Motor neuron (in vitro differentiated cells): ENCODE results near the gene TC2N. TPM values are rescaled to one million over a fixed set of nuclear protein-coding genes. Genes with fewer than 3 reads are reported as not detected.
A peak's percentile ranks its signal among the peaks of the same experiment; 100 is the strongest.
"Not testable (repeated sequence)": the region's sequence is repeated elsewhere in the genome, so short reads cannot be mapped to it uniquely, and the experiment has no call there.

Experiments
- ATAC-seq, 8 experiments: fragments of 200-7000 bp; cut with Tn5 transposase; replicated peaks in 6 of 8; 2 replicates each; pipeline ENCODE4 v1.8.0; 2021; ENCODE audit warnings: mild to moderate bottlenecking in 8 of 8, moderate library complexity in 8 of 8
- H3K27ac ChIP-seq, 2 donors: fragments of 250-450 bp; sonication (Bioruptor Pico); 2 replicates each; pipeline ENCODE4 v1.9.0; 2021; ENCODE audit warnings: antibody characterized with exemption in 2 of 2, mild to moderate bottlenecking in 2 of 2, moderate library complexity in 1 of 2
- H3K4me1 ChIP-seq, 2 donors: fragments of 250-450 bp; sonication (Bioruptor Pico); replicated peaks in 1 of 2; 2 replicates each; pipeline ENCODE4 v1.6.1; 2021; ENCODE audit warnings: antibody characterized with exemption in 2 of 2, mild to moderate bottlenecking in 2 of 2, moderate library complexity in 1 of 2
- H3K4me3 ChIP-seq, 5 donors: fragments of 250-450 bp; sonication (Bioruptor Pico); 2 replicates each; pipeline ENCODE4 v1.9.0; 2021; ENCODE audit warnings: antibody characterized with exemption in 5 of 5, mild to moderate bottlenecking in 5 of 5, moderate library complexity in 4 of 5
- WGBS, 10 experiments: fragments of 450-650 bp; shearing (Covaris generic); methylation state at CpG; one replicate each; pipeline ENCODE4 v1.0.0; 2022; 5-methylcytosine and 5-hydroxymethylcytosine counted together
- in situ Hi-C, 9 experiments: fragments of 400-800 bp; cut with MboI; loops; one replicate each; pipeline ENCODE4 v1.15.0; 2021; ENCODE audit warnings: low sequenced_read_pairs in 9 of 9, low pct_unique_long_range_greater_than_20kb in 2 of 9; ENCODE audit not compliant: unreplicated experiment in 9 of 9
- total RNA-seq, 8 experiments: library from RNA; unstranded; fragments of 300-600 nt; gene quantifications; 2 replicates each; pipeline versions ENCODE4 v1.2.3 to v1.2.4, GENCODE V29; 2022

The TC2N gene
- total RNA-seq, 8 experiments from 2014 or later, result 0.10 to 81.1 (median 1.2) TPM

- WGBS, 10 experiments, result 33 to 100% (median 53%) methylated on average over 1 to 10 of the region's 19 CpGs; no CpG with 5 or more reads in 1 of the 10 experiments
- Histone ChIP-seq H3K4me1 (no peaks in the 10 kb centered on the region), H3K27ac (no peak overlapping the region), H3K4me3 (peak overlapping the region in 4 of 5 donors; percentile 43 to 48 (median 47))
- in situ Hi-C loops, result no loop called here
- ATAC-seq, result no peak
Measured at GRCh38 chr14:91835197-91835919, 32.0 kb downstream of the TC2N start.

GRCh38 chr14:91834571-91834970 is 32.8 kb downstream of the TC2N start:
- in situ Hi-C loops, result no loop called here
- 17 to 100% (median 85%) methylated on average over 1 to 2 of the region's 2 CpGs; no CpG with 5 or more reads in 2 of the 10 experiments for WGBS, 10 experiments
- no peak for ATAC-seq
- Histone ChIP-seq H3K27ac (no peak overlapping the region), H3K4me1 (no peaks in the 10 kb centered on the region), H3K4me3 (no peak overlapping the region)

- Histone ChIP-seq H3K4me3 (no peak overlapping the region), H3K27ac (no peak overlapping the region), H3K4me1 (no peaks in the 10 kb centered on the region)
- ATAC-seq, result peak in 1 of 8 experiments; percentile 24
- 0 to 43% (median 0%) methylated on average over 1 of the region's 1 CpG; no CpG with 5 or more reads in 1 of the 10 experiments for WGBS, 10 experiments
- in situ Hi-C loops, result no loop called here
Measured at GRCh38 chr14:91831337-91831736, 36.0 kb downstream of the TC2N start.

GRCh38 chr14:91830777-91831176 is 36.6 kb downstream of the TC2N start:
- ATAC-seq, result peak; percentile 36 to 95 (median 69)
- no peaks in the 10 kb centered on the region for H3K4me1 ChIP-seq
- H3K4me3 ChIP-seq, result no peak overlapping the region
- no peak overlapping the region for H3K27ac ChIP-seq
- WGBS, 10 experiments, result 0 to 80% (median 7%) methylated on average over 1 to 3 of the region's 3 CpGs; no CpG with 5 or more reads in 3 of the 10 experiments
- in situ Hi-C loops, result no loop called here

GRCh38 chr14:91829511-91829910 is 37.8 kb downstream of the TC2N start:
- Histone ChIP-seq H3K4me1 (no peaks in the 10 kb centered on the region), H3K27ac (no peak overlapping the region), H3K4me3 (no peak overlapping the region)
- 13 to 100% (median 80%) methylated on average over 2 of the region's 2 CpGs; no CpG with 5 or more reads in 3 of the 10 experiments for WGBS, 10 experiments
- in situ Hi-C loops, result no loop called here
- no peak for ATAC-seq

- ATAC-seq, result no peak
- no peak overlapping the region for H3K4me3 ChIP-seq
- no peaks in the 10 kb centered on the region for H3K4me1 ChIP-seq
- no peak overlapping the region for H3K27ac ChIP-seq
- WGBS, 10 experiments, result 61 to 100% (median 98%) methylated on average over 1 of the region's 1 CpG
- in situ Hi-C loops, result no loop called here
Measured at GRCh38 chr14:91827746-91828145, 39.6 kb downstream of the TC2N start.

GRCh38 chr14:91817566-91818325 is 49.6 kb downstream of the TC2N start:
- no peaks in the 10 kb centered on the region for H3K4me1 ChIP-seq
- in situ Hi-C loops, result no loop called here
- H3K4me3 ChIP-seq, result no peak overlapping the region
- no peak overlapping the region for H3K27ac ChIP-seq
- 6 to 80% (median 60%) methylated on average over 2 to 3 of the region's 3 CpGs; no CpG with 5 or more reads in 1 of the 10 experiments for WGBS, 10 experiments
- no peak for ATAC-seq

- H3K27ac ChIP-seq, result no peak overlapping the region
- no peak overlapping the region for H3K4me3 ChIP-seq
- in situ Hi-C loops, result no loop called here
- H3K4me1 ChIP-seq, result no peaks in the 10 kb centered on the region
- 44 to 100% (median 86%) methylated on average over 1 of the region's 1 CpG; no CpG with 5 or more reads in 1 of the 10 experiments for WGBS, 10 experiments
- ATAC-seq, result no peak
Measured at GRCh38 chr14:91814317-91814716, 53.0 kb downstream of the TC2N start.

GRCh38 chr14:91810699-91811098 is 56.6 kb downstream of the TC2N start:
- in situ Hi-C loops, result no loop called here

GRCh38 chr14:91806716-91807115 is 60.6 kb downstream of the TC2N start:
- in situ Hi-C loops, result no loop called here
- H3K27ac ChIP-seq, result no peak overlapping the region
- H3K4me3 ChIP-seq, result no peak overlapping the region
- no peak for ATAC-seq
- H3K4me1 ChIP-seq, result no peaks in the 10 kb centered on the region

More at GRCh38 chr14:91810699-91811098, 56.6 kb downstream of the TC2N start:
- H3K27ac ChIP-seq, result no peak overlapping the region
- 32 to 96% (median 74%) methylated on average over 1 to 2 of the region's 2 CpGs for WGBS, 10 experiments
- no peak for ATAC-seq
- H3K4me1 ChIP-seq, result no peaks in the 10 kb centered on the region
- no peak overlapping the region for H3K4me3 ChIP-seq

GRCh38 chr14:91806094-91806493 is 61.2 kb downstream of the TC2N start:
- H3K4me1 ChIP-seq, in situ Hi-C loops, H3K27ac ChIP-seq, H3K4me3 ChIP-seq, ATAC-seq: not testable (repeated sequence)
- WGBS, 10 experiments, result 0 to 67% (median 44%) methylated on average over 1 of the region's 1 CpG; no CpG with 5 or more reads in 6 of the 10 experiments

GRCh38 chr14:91805659-91806058 is 61.7 kb downstream of the TC2N start:
- no peak for ATAC-seq
- Histone ChIP-seq H3K4me1 (no peaks in the 10 kb centered on the region), H3K27ac (no peak overlapping the region), H3K4me3 (no peak overlapping the region)
- in situ Hi-C loops, result no loop called here

GRCh38 chr14:91801358-91801757 is 66.0 kb downstream of the TC2N start:
- WGBS, 10 experiments, result 33 to 100% (median 92%) methylated on average over 1 to 2 of the region's 2 CpGs; no CpG with 5 or more reads in 3 of the 10 experiments
- in situ Hi-C loops, result no loop called here
- Histone ChIP-seq H3K4me3 (no peak overlapping the region), H3K4me1 (no peaks in the 10 kb centered on the region), H3K27ac (no peak overlapping the region)
- no peak for ATAC-seq
